ENCODE results near the gene MORC1. TPM values are rescaled to one million over a fixed set of nuclear protein-coding genes. Genes with fewer than 3 reads are reported as not detected.

The MORC1 gene
- total RNA-seq, 1 experiment from 2014 or later = not detected

Other genes with a start within 250 kb of the MORC1 start
- not detected in 2 replicates for gene GUCA1C, start 164.3 kb downstream of the MORC1 start, total RNA-seq (2014; rRNA removed; shearing (Covaris generic))
- not detected in 2 replicates for gene C3orf85, start 18.6 kb upstream of the MORC1 start, total RNA-seq (2014; rRNA removed; shearing (Covaris generic))
- 10.3 and 17.7 TPM in 2 replicates for gene DPPA2, start 198.4 kb upstream of the MORC1 start, total RNA-seq (2014; rRNA removed; shearing (Covaris generic))
- 546 and 887 TPM in 2 replicates for gene DPPA4, start 219.4 kb upstream of the MORC1 start, total RNA-seq (2014; rRNA removed; shearing (Covaris generic))